ENCODE data around the gene SEC14L2.

GRCh38 chr22:30393322-30393680 lies 3.5 kb upstream of the SEC14L2 start:
- TF ChIP-seq CTCF (IDR thresholded peaks at IDR 0.05) (no peak), EZH2 (IDR thresholded peaks at IDR 0.05) (no peak)
